HPDE6-E6E7 (cell line): Measurements from ENCODE around the gene CADM2.
A peak's percentile ranks its signal among the peaks of the same experiment; 100 is the strongest.

Experiments used
- DNase-seq: peaks from one replicate; pipeline ENCODE4 v3.0.0; 2011; ENCODE audit warnings: missing footprints; ENCODE audit errors: extremely low spot score

CADM2 gene

GRCh38 chr3:85316252-85316651, 357.5 kb downstream of the CADM2 start:
- DNase-seq = no peak

GRCh38 chr3:85321892-85322291, 363.1 kb downstream of the CADM2 start:
- no peak for DNase-seq

- no peak for DNase-seq
Measured at GRCh38 chr3:85330071-85330470, 371.3 kb downstream of the CADM2 start.

- DNase-seq = no peak
Measured at GRCh38 chr3:85337895-85338294, 379.1 kb downstream of the CADM2 start.

GRCh38 chr3:85342915-85343314, 384.1 kb downstream of the CADM2 start:
- DNase-seq = no peak

- DNase-seq = no peak
Measured at GRCh38 chr3:85355572-85355971, 396.8 kb downstream of the CADM2 start.

- peak; percentile 1 for DNase-seq
Measured at GRCh38 chr3:85360742-85361387, 402.1 kb downstream of the CADM2 start.

GRCh38 chr3:85364296-85364909, 405.6 kb downstream of the CADM2 start:
- no peak for DNase-seq

GRCh38 chr3:85370341-85370740, 411.6 kb downstream of the CADM2 start:
- no peak for DNase-seq

- no peak for DNase-seq
Measured at GRCh38 chr3:85376131-85376530, 417.3 kb downstream of the CADM2 start.

GRCh38 chr3:85377115-85377514, 418.3 kb downstream of the CADM2 start:
- no peak for DNase-seq

- no peak for DNase-seq
Measured at GRCh38 chr3:85384372-85384771, 425.6 kb downstream of the CADM2 start.

GRCh38 chr3:85387913-85388505, 429.2 kb downstream of the CADM2 start:
- no peak for DNase-seq

GRCh38 chr3:85394424-85394823, 435.6 kb downstream of the CADM2 start:
- DNase-seq = no peak

- no peak for DNase-seq
Measured at GRCh38 chr3:85397434-85397833, 438.6 kb downstream of the CADM2 start.

- no peak for DNase-seq
Measured at GRCh38 chr3:85426121-85426520, 467.3 kb downstream of the CADM2 start.

- DNase-seq = no peak
Measured at GRCh38 chr3:85427467-85427866, 468.7 kb downstream of the CADM2 start.

- no peak for DNase-seq
Measured at GRCh38 chr3:85432081-85432480, 473.3 kb downstream of the CADM2 start.

- DNase-seq = no peak
Measured at GRCh38 chr3:85433319-85433718, 474.5 kb downstream of the CADM2 start.

- DNase-seq = no peak
Measured at GRCh38 chr3:85455561-85456200, 496.9 kb downstream of the CADM2 start.

GRCh38 chr3:85474241-85474640, 515.5 kb downstream of the CADM2 start:
- no peak for DNase-seq

GRCh38 chr3:85475346-85475745, 516.6 kb downstream of the CADM2 start:
- no peak for DNase-seq
